Measurements from ENCODE around the gene MRPL24. TPM values are rescaled to one million over a fixed set of nuclear protein-coding genes. Genes with fewer than 3 reads are reported as not detected.
A peak's percentile ranks its signal among the peaks of the same experiment; 100 is the strongest.

The MRPL24 gene
- total and polyA plus RNA-seq, 9 of the 15 experiments (the other 6 are each of a cell fraction or from before 2014, with no cell fraction given), result 74.3 to 267 (median 113) TPM

DNA sequence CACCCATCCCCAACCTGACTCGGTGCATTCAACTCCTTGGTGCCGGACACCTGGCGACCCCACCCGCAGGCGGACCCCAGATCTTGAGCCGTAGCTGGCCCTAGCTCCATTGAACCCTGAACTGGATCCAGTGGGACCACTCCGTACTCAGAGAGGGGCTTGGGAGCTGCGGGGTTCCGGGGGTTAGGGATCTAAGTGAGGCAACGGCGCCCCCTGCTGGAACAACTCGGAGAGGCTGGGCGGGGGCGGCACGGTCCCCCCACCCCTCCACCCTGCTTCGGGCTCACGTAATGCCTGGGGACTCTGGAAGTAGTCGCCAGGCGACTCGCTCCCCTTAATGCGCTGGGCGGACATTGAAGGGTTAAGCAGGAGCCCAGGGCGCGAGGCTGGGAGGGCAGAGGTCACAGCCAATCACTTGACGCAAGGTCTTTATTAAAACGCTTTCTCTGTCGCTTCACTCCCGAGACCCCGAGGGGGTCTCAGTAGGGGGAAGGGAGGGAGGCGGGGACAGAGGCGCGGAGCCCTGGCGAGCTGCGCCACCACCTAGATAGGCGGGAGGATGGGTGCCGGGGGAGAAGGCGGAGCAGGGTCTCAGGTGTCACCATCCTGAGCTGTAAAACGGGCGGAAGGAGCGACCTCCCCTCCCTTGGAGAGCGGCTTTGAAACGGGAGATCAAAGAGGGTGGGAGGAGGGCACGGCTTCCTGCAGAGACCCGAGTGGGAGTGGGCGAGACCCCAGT, 34.8 kb downstream of the MRPL24 start (continued):
- TF ChIP-seq CTCFL (IDR thresholded peaks at IDR 0.05; ENCODE audit: borderline replicate concordance, insufficient read depth, low read depth, low read length, poor library complexity, severe bottlenecking) (peak; percentile 66), ZNF282 (CRISPR knock-in tag; IDR thresholded peaks at IDR 0.05) (no peak; the same call in 1 of the 2 replicates), TFAP4 (CRISPR knock-in tag; IDR thresholded peaks at IDR 0.05; ENCODE audit: borderline replicate concordance) (peak; percentile 76), NR1H2 (CRISPR knock-in tag; IDR thresholded peaks at IDR 0.05) (no peak), ERF (CRISPR knock-in tag; IDR thresholded peaks at IDR 0.05) (no peak), ZFX (CRISPR knock-in tag; IDR thresholded peaks at IDR 0.05) (peak; percentile 58; the same call in 1 of the 2 replicates), SAFB (IDR thresholded peaks at IDR 0.05; ENCODE audit: borderline replicate concordance, low read depth, low read length) (peak; percentile 53; the same call in 1 of the 2 replicates), ESRRA (IDR thresholded peaks at IDR 0.05; ENCODE audit: borderline replicate concordance, low read depth) (0 out of 2 replicates have a peak, but pooled peaks have one; percentile 16), BRCA1 (IDR thresholded peaks at IDR 0.05) (no peak), BRCA1 (CRISPR knock-in tag; IDR thresholded peaks at IDR 0.05) (no peak), ARID1B (IDR thresholded peaks at IDR 0.05) (0 out of 2 replicates have a peak, but pooled peaks have one; percentile 13), MED1 (CRISPR knock-in tag; IDR thresholded peaks at IDR 0.05; ENCODE audit: borderline replicate concordance) (no peak), PHF8 (IDR thresholded peaks at IDR 0.05; ENCODE audit: borderline replicate concordance, low read length) (peak; percentile 30; the same call in 1 of the 2 replicates)
- TF ChIP-seq, protein P1, sequence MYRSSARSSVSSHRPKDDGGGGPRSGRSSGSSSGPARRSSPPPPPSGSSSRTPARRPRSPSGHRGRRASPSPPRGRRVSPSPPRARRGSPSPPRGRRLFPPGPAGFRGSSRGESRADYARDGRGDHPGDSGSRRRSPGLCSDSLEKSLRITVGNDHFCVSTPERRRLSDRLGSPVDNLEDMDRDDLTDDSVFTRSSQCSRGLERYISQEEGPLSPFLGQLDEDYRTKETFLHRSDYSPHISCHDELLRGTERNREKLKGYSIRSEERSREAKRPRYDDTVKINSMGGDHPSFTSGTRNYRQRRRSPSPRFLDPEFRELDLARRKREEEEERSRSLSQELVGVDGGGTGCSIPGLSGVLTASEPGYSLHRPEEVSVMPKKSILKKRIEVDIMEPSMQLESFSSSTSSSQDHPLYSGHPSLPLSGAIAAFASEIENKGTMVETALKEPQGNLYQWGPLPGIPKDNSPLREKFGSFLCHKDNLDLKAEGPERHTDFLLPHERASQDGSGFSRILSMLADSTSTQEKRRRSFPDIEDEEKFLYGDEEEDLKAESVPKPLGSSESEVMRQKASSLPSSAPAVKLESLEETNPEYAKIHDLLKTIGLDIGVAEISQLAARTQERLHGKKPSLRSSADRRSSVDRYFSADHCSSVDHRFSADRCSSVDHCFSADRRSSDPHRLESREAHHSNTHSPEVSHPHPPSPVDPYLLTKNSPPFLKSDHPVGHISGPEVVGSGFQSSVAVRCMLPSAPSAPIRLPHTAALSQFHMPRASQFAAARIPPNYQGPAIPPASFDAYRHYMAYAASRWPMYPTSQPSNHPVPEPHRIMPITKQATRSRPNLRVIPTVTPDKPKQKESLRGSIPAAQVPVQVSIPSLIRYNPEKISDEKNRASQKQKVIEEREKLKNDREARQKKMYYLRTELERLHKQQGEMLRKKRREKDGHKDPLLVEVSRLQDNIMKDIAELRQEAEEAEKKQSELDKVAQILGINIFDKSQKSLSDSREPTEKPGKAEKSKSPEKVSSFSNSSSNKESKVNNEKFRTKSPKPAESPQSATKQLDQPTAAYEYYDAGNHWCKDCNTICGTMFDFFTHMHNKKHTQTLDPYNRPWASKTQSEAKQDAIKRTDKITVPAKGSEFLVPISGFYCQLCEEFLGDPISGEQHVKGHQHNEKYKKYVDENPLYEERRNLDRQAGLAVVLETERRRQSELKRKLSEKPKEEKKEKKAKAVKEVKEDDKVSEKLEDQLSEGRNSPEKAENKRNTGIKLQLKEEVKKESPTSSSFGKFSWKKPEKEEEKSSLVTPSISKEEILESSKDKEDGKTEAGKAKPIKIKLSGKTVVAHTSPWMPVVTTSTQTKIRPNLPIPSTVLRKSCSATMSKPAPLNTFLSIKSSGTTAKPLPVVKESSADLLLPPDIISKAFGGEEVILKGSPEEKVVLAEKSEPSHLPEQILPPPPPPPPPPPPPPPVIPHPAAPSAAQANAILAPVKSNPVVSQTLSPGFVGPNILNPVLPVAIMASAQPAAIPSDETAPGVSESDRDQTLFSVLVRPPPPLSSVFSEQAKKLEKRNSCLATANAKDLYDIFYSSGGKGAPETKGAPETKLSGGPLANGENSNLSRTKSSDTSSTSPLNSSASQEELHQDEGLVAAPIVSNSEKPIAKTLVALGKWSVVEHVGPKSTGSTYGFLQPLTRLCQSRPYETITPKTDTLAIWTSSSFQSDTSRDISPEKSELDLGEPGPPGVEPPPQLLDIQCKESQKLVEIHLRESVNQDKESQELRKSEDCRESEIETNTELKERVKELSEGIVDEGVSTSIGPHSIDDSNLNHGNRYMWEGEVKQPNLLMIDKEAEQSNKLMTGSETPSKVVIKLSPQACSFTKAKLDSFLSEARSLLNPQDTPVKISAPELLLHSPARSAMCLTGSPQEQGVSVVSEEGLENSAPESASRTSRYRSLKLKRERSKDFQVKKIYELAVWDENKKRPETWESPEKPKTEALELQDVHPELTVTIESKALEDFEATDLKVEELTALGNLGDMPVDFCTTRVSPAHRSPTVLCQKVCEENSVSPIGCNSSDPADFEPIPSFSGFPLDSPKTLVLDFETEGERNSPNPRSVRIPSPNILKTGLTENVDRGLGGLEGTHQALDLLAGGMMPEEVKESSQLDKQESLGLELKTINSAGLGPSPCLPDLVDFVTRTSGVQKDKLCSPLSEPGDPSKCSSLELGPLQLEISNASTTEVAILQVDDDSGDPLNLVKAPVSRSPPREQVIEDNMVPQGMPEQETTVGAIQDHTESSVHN (IDR thresholded peaks at IDR 0.05; ENCODE audit: borderline replicate concordance in 1 of 2, low read depth in 1 of 2), result no peak
